Adrenal gland (tissue), 5 donors: Measurements from ENCODE around the gene CMIP.

Experiments
- POLR2A ChIP-seq, 2 donors: fragments of 450-650 bp; IDR thresholded peaks; one replicate each; pipeline ENCODE4 v1.6.1; 2017; ENCODE audit warnings: antibody characterized with exemption in 2 of 2, mild to moderate bottlenecking in 2 of 2, moderate library complexity in 1 of 2
- TF ChIP-seq, protein P1 (sequence below), 6 experiments: fragments of 450-650 bp in 4 of 6; fragments of 200-600 bp in 2 of 6; sonication (generic) in 1 of 6; IDR thresholded peaks; 1 replicate in 5 of 6; 2 replicates in 1 of 6; pipeline versions ENCODE4 v1.5.1 to v1.8.0; 2016 to 2021; ENCODE audit warnings: antibody characterized with exemption in 6 of 6, mild to moderate bottlenecking in 2 of 6, moderate library complexity in 1 of 6
- donor health status: DM: no; HTN: no; CAD: no.

DNA sequence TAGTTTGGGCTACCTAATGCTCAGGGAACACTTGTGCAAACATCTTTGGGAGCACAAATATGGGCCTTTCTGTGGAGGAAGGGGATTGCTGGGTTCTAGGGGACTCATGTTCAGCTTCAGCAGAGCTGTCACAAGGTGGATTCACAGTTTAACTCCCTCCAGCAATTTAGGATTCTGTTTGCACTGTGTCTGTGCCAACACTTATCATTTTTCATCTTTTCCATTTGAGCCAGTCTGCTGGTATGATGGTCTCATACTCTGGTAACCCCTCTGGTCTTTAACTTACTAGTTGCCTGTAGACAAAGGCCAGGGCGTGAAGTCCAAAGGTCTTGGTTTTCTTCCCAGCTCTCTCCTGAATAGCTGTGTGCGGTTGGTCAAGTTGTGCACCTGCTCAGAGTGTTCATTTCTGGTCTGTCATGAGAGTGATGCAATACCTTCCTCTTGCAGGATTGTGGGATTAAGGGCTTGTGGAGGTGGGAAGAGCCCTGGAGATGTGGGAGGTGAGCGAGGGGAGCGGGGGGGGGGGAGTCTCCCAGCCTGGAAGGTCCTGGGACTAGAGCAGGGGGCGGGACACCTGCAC, 152.6 kb downstream of the CMIP start:
- TF ChIP-seq, protein P1, sequence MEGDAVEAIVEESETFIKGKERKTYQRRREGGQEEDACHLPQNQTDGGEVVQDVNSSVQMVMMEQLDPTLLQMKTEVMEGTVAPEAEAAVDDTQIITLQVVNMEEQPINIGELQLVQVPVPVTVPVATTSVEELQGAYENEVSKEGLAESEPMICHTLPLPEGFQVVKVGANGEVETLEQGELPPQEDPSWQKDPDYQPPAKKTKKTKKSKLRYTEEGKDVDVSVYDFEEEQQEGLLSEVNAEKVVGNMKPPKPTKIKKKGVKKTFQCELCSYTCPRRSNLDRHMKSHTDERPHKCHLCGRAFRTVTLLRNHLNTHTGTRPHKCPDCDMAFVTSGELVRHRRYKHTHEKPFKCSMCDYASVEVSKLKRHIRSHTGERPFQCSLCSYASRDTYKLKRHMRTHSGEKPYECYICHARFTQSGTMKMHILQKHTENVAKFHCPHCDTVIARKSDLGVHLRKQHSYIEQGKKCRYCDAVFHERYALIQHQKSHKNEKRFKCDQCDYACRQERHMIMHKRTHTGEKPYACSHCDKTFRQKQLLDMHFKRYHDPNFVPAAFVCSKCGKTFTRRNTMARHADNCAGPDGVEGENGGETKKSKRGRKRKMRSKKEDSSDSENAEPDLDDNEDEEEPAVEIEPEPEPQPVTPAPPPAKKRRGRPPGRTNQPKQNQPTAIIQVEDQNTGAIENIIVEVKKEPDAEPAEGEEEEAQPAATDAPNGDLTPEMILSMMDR (IDR thresholded peaks at IDR 0.05) = no peak
- TF ChIP-seq POLR2A (IDR thresholded peaks at IDR 0.05) = no peak
